ENCODE results near the gene ZBED6.

GRCh38 chr1:203818399-203818798 is 23.0 kb downstream of the ZBED6 start:
- TF ChIP-seq CTCF (IDR thresholded peaks at IDR 0.05; ENCODE audit: insufficient read depth, low read length, poor library complexity, severe bottlenecking) (no peak), EZH2phosphoT487 (conservative IDR thresholded peaks at IDR 0.05; ENCODE audit: low read length) (no peak)

Data from SU-DHL-6 (cell line).